Stimulated activated CD4-positive, alpha-beta T cell treated with anti-CD3 and anti-CD28 coated beads, Interleukin-2, amount 100 ng/mL, for 48 hours (primary cell): ENCODE measurements around the gene FARP2.

ENCODE experiments used
- DNase-seq, 2 donors: peaks; one replicate each; pipeline ENCODE4 v3.0.0-alpha.2; 2020

FARP2 gene

DNA sequence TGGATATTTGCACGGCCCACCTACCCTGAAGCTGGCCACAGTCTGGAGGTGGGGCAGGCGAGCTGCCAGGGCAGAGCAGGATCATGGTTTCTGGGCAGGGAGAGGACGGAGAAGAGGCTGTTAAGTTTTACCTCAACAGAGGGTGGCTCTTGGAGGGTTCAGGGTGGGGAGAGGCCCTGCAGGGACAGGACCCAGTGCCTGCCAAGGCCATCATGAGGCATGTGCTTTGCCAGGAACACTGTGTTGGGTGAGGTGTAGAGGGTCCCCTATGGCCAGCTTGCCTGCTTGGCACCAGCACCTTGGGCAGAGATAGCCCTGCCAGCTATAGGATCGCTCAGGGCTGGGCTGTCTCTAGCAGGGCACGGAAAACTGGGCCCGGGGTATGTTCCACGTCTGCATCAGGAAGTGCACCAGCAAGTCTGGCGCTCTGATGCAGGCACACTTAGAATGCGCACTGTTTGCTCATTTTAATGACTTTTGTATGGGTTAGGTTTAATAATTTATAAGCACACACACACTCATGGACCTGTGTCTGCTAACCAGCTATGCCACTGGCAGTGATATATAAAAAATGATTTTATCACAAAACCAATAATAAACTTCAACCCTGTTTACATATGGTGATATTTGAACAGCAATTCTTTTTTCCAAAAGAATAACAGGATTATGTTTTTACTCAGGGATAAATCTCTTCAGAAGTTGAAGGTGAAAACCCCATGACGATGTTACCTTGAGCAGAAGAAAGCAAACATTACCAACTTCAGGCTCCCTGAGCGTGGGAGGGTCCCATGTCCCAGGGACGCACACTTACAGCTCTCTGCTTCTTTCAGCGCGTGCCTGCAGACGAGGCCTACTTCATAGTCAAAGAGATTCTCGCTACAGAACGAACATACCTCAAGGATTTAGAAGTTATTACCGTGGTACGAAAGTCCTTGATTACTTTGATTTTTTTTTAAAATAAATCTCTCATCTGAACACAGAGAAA is 105.9 kb downstream of the FARP2 start:
- DNase-seq: no peak

DNA sequence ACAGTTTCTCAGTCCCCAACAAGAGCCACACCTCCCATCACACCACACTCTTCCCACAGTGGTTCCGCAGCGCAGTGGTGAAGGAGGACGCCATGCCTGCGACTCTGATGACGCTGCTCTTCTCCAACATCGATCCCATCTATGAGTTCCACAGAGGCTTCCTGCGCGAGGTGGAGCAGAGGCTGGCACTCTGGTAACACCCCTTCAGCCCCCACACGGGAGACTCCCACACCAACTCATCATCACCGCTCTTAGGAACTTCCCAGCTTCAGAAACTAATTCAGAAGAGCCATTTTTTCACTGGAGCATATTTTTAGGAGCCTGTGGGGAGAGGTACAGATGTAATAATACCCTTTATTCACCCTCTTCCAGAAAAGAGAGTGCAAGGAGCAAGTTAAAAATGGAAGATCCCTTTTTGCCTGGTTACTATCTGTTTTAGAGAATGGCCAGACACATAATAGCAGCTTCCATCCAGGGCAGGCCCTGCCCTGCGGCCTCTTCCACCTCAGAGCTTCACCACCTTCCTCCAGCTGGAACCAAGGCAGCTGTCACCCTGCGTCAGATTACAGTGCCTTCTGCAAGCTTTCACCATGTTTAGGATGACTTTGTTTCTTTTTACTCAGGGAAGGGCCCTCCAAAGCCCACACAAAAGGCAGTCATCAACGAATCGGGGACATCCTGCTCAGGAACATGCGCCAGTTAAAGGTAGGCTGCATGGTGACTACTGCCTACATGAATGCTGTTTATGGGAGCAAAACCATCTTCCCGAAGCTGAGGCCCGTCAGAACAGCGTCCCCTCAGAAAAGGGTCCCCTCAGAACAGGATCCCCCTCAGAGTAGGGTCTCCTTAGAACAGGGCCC is 107.4 kb downstream of the FARP2 start:
- no peak for DNase-seq

DNA sequence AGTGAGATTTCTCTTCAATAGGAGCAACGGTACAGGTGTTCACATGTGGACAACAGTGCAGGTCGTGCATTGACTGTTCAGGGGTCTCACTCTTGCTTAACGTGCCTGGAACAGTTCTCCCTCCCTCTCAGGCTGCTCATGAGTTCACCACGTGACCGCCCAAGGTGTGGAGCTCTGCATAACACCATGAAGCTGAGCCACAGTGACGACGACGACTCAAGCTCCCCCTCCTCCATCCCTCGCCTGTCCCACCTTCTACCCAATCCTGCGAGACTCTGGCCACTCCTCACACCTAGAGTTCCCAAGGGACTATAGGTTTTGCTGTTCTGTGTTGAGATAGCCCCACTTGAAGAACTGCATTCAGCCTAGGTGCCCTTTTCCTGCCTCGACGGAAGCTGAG is 109.5 kb downstream of the FARP2 start:
- no peak for DNase-seq

DNA sequence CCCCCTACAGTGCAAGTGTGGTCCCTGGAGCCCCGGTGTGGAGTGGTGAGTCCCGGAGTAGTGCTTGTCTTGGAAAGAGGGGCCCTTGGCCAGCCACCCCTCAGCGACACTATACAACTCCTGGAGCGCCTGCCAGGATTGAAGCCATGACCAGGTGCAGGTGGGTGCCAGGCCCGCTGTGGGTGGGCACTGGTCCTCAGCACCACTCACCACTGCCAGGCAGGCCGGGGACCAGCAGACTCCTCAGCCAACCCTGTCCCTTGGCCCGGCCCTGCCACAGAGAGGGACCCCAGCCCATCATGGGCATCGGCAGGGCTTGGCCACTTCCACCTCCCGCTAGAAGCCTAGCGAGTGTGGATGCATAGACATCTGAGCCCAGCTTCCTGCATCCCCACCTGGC is 110.1 kb downstream of the FARP2 start:
- no peak for DNase-seq

DNA sequence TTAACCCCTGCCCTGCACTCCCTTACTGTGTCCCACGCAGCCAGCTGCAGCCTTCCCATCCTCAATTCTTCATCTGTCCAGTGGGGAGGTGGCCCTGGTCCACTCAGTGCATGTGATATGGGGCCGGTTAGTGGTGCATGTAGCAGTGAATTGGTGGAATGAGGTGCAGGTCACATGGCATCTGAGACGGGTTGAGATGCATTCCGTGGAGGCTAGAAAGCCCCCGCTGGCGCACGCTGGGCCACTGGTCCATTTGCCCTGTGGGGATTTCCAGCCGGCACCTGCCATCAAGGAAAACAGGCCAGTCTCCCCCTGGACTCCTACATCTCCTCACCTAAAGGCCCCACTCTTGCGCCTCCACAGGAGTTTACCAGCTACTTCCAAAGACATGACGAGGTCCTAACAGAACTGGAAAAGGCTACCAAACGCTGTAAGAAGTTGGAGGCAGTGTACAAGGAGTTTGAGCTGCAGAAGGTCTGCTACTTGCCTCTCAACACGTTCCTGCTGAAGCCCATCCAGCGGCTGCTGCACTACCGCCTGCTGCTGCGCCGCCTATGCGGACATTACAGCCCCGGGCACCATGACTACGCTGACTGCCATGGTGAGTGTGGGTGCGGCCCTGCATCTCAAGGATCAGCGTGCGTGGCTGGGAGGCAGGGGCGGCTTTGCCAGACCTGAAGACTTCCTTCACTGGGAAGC is 111.8 kb downstream of the FARP2 start:
- DNase-seq: no peak

DNA sequence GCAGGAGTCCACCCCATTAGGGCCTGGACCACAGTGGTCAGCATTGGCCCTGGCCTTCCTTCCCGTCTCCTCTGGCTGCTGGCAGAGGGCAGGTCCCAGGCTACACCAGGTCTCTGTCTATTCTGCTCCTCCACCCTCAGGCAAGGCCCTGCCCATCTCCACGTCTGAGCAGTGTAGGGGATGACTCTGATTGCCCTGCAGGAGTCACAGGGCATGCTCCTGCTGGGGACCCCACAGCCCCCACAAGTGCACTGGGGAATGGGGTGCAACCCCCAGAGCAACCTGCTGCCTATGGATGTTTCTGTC is 112.3 kb downstream of the FARP2 start:
- no peak for DNase-seq

DNA sequence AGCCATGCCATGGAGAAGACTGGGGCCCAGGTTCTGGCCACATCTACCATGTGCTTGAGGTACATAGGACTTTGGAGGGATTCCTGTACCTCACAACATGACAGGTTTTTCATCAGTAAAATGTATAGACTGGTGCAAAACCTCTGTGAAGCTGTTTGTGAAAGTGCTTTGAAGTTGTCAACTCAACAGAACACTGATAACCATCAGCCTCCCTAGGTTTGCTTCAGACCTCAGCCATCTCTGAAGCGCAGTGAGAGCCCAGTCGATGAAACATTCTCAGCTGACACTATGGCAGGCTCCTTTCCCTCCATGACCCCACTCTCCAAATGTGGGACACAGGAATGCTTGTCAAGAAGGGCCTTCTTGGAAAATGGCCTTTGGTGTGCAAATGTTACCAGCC is 113.7 kb downstream of the FARP2 start:
- no peak for DNase-seq

DNA sequence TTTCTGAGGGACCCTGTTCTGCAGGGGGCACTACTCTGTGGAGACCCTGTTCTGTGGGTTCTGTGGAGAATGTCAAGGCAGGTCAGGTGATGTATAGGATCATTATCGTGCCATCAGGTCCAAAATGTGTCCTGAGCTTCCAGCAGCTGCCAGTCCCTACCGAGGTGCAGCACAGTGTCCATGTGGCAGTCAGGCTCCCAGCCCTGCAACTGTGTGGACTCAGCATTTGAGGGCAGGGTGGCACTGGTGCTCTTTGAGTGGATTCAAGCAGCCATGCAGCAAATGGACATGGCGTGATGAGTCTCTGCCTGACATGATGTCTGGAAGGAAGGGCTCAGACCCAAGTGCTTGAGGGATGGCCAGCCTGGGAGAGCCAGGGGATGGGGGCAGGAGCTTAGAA is 117.3 kb downstream of the FARP2 start:
- no peak for DNase-seq

DNA sequence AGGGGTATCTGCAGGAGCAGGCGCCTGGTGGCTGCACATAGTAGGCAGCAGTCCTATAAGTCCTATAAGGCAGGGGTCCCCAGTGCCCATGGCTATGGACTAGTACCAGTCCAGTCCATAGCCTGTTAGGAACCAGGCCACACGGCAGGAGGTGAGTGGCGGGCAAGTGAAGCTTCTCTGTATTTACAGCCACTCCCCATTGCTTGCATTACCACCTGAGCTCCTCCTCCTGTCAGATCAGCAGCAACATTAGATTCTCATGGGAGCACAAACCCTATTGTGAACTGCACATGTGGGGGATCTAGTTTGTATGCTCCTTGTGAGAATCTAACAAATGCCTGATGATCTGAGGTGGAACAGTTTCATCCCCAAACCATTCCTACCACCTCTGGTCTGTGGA is 119.2 kb downstream of the FARP2 start:
- no peak for DNase-seq

DNA sequence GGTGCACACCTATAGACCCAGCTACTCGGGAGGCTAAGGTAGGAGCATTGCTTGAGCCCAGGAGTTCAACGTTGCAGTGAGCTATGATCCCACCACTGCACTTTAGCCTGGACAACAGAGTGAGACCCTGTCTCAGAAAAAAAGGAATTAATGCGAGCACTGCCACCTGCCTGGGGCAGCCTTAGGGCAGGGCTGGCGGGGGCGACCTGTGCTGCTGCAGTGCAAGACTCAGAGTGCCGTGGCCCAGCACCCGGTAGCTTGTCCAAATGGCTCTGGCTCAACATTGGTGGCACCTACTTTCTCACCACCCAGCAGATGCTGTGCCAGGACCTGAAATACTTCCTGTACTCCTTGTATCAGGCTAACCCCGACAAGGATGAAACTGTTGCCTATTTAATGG is 122.1 kb downstream of the FARP2 start:
- DNase-seq: no peak

DNA sequence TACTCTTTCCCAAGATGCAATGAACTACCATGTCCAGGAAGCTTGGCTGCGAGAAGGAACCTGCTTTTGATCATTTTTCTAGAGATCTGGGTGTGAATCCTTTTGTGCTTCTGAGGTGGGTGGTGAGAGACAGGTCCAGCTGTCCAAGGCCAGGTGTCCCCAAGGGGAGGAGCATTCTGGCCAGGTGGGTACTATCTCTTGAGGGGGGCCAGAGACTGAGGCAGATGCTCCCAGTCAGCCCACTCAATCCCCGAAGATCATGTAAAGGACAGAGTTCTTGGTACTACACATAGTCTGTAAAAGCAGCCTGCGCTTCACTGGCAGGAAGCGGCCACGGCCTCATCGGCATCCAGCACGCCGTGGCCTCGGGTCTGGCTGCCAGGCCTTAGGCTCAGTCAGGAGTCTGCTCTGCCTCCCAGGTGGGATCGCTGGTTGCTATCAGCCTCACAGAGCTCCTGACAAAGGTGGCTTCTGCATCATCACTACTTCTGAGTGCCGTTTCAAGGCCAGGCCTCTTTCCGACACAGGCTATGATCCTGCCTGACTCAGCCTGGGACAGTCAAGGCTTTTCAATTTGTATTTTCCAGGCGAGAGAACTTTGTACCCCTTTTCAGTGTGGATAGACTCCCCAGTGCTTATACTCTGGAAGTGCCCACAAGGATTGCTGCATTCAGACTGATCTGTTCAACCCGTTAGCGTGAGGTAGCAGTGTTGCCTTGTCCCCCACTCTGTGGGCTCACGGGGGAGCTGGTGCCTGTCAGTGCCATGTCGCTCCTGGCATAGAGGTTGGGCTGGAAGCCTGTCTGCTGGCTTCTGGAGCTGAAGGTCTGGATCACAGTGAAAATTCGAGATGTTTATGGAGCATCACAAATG is 123.2 kb downstream of the FARP2 start:
- no peak for DNase-seq

DNA sequence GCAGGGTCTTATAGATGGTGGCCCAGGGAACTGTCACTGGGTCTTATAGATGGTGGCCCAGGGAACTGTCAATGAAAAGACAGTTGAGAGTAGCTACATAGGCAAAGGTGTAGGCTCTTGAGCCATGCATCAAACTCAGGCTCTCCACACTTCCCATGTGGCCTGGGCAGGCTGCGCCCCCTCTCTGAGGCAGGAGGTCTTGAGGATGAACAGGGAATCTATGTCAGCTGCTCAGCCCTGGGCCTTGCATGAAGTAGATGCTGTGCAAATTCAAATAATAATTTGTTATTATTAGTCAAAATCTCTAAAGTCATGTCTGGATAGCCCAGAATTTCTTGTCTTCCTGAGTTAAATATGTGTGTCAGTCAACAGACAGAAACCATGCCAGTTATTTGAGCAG is 125.6 kb downstream of the FARP2 start:
- DNase-seq: no peak

DNA sequence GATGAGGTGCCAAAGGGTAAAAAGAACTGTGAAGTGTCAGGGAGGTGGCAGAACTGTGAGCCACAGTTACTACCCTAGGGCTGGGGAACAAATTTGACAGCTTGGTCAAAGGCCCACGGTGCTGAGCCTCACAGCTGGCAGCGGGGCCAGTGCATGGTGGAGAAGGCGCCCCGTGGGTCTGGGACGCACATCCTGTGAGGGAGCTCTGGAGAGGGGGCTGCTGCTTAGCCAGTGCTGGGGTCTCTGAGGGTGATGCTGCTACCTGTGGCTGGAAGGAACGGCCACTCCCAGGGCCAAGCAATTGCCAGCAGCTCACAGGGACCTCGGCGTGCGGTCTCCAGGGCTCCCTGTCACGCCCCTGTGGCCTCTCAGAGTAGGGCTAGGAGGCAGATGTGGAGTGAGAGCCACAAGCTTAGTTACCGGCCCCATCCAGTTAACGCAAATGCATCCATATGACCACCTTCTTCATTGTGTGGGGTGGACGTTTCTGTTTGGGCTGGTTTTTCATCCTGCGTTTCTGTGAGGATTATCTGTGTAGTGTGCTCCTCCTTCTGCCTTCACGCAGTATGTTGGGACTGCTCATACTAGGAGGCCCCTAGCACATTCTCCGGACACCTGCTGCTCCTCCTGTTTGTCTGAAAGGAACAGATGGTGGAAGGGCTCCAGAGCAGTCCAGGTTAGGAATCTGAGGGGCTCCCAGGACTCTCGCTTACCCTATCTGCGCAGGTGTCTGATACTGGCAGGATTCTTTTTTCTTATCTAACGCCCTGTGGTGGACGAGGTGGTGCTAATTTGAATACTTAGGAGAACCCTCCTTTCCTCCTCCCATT is 126.3 kb downstream of the FARP2 start:
- DNase-seq: no peak

DNA sequence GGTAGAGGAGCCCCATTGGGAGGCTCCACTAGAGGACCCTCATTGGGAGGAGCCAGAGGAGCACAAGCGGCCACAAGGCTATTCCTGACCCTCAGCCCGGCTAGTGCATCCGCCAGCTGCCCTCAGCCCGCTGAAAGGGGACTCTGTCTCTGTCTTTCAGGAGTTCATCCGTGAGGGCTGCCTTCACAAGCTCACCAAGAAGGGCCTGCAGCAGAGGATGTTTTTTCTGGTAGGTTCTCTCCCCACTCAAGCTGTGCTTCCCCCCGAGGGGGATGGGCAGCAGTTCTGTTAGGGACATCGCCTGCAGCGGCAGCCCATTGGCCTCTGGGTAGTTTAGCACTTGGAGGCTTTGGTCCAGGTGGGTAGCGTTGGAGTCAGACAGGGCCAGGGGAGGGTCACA is 127.2 kb downstream of the FARP2 start:
- DNase-seq: no peak

DNA sequence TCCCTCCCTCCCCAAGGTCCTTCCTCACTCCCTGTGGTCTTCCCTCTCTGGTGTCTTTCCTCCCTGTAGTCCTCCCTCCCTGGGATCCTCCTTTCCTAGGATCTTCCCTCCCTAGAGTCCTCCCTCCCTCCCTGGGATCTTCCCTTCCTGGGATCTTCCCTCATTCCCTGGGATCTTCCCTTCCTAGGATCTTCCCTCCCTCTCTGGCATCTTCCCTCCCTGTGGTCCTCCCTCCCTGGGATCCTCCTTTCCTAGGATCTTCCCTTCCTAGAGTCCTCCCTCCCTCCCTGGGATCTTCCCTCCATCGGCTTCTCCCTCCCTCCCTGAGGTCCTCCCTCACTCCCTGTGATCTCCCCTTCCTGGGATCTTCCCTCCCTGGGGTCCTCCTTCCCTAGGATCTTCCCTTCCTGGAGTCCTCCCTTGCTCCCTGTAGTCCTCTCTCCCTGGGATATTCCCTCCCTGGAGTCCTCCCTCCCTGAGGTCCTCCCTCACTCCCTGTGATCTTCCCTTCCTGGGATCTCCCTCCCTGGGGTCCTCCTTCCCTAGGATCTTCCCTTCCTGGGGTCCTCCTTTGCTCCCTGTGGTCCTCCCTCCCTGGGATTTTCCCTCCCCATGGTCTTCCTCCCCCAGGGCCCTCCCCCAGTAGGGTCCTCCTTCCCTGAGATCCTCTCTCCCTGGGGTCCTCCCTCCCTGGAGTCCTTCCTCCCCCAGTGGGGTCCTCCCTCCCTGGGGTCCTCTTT is 129.3 kb downstream of the FARP2 start:
- DNase-seq: no peak

DNA sequence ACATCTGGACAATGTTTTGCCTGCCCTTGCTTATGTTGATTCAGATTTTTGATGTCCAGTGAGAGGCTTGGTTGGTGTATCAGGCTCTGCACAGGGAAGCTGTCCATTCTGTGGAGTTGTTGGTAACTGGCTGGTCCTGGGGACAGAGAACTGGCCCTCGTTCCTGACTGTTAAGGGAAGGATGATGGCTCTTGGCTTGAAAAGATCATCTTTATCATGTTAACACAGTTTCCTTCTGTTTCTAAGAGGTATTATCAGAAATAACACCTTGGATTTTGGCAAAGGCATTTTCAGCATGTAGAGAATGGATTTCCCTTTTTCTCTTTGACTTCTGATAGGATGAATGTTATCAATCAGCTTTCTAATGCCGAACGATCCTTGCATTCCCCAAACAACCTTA is 133.0 kb downstream of the FARP2 start:
- no peak for DNase-seq

DNA sequence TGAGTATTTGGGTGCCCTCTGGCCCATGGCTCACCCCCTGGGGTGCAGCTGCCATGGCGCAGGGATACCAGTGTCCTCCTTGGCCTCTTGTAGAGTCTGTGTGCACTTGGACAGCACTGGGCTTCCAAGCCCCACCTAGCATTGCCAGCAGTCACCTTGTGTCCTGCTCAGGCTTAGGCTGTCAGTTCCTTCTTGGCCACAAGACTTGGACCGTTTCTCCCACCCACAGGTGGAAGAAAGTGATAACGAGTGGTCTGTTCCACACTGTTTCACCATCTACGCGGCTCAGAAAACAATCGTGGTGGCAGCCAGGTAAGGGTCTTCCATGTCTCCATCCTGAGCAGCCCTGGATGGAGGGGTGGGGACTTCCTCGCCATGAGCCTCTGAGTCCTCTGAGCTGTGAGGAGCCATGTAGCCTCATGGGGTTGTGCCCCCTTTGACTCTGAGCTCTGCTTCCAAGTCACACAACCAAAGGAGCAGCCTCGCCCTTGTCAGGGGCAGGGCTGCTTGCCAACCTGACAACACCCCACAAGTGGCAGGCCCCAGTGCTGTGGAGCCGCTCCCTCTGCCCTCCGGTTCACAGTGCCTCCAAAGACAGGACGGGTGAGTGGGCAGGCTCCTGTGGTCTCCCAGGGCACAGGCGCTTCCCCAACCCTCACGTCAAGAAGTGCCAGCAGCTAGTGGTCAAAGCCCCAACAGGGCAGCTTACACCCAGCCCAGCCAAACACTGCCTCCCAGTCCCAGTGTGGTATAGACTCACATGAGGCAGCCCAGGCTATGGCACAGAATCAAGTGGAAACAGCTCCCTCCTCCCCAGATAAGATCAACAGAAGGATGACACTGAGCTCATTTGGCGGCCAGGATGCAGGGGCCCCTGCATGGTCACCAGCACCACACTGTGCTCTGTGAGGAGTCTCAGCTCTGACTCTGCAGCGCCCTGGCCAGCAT is 133.9 kb downstream of the FARP2 start:
- DNase-seq: no peak

DNA sequence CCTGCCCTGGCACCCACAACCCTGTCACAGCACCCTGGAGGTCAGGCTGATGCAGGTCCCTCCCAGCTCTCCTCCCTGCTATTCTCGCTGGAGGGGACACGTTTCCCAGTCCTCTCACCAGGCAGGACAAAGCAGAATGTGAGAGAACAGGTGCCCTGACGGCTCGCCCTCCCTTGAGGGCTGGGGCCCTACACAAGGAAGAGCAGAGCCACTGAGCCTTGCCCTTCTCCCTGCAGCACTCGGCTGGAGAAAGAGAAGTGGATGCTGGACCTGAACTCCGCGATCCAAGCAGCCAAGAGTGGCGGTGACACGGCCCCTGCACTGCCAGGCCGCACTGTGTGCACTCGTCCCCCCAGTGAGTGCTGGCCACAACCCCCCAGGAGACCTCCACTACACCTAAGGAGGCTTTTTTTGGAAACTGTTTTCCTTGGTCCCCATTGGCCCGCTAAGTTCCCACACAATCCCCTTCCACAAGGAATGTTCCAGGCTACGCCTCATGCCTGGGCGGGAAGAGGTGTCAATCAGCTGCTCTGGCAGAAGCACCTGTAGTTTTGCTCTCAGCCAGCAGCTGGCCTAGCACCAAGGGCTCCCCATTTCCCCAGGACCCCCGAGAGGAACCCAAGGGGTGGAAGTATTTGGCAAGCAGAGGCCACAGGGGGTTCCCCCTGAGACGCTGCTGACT is 134.9 kb downstream of the FARP2 start:
- no peak for DNase-seq
